ENCODE data around the gene EFNA5.

The EFNA5 gene
- 0.09 to 0.12 reads per million in 2 experiments for total RNA-seq

GRCh38 chr5:107670932-107671741, at the start of gene EFNA5:
Gene EFNA5, minus strand, starts transcription at chr5:107670937.
- DNase-seq (ENCODE audit: low read depth), result no peak

DNA sequence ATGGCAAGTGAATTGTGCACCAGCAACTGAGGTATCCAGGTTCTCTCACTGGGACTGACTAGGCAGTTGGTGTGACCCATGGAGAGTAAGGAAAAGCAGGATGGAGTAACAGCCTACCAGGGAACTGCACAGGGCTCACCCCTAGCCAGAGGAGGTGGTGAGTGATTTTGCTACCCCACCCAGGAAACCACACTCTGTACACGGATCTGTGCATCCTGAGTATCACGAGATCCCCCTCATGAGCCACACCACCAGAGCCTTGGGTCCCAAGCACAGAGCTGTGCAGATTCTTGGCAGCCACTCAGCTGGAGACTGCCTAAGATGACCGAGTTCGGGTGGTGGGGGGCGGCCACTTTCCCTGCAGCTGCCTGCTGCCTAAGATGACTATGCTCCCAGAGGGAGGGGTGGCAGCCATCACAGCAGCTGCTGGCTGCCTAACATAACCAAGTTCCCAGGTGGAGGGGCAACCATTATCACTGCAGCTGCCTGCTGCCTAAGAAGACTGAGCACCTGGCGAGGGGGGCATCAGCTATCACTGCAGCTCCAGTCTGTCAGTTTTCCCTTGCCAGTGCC, 48.4 kb upstream of the EFNA5 start:
- no peak for DNase-seq (ENCODE audit: low read depth)

GRCh38 chr5:107717816-107718215, 47.1 kb upstream of the EFNA5 start:
- no peak for DNase-seq (ENCODE audit: low read depth)

- no peak for DNase-seq (ENCODE audit: low read depth)
These were observed 42.5 kb upstream of the EFNA5 start for GRCh38 chr5:107713228-107713627.

DNA sequence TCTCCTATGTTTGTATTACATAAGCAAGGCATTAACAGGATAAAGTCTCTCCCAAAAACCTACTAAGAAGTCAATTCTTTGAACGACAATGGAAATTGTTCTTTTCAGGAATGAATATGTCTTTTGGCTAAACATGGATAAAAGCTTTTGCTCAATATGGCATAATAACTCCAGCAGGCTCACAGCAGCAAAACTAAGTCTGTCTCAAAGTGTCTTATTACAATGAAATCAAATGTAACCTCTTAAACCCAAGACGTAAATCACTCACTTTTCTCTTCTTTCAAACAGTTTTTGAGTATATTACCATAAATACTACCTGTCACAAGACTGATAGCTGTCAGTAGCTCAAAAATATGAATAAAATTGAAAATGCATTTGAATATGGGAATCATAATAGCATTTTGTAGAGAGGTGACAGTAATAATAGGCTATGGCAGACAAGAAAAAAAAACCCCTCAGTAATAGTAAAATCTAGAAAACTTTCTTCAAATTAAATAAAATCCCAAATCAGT, 41.7 kb upstream of the EFNA5 start:
- DNase-seq (ENCODE audit: low read depth), result no peak

- no peak for DNase-seq (ENCODE audit: low read depth)
These were observed 34.8 kb upstream of the EFNA5 start for GRCh38 chr5:107705402-107706014.

- DNase-seq (ENCODE audit: low read depth), result no peak
These were observed 34.1 kb upstream of the EFNA5 start for GRCh38 chr5:107704681-107705401.

- DNase-seq (ENCODE audit: low read depth), result no peak
These were observed 29.7 kb upstream of the EFNA5 start for GRCh38 chr5:107700481-107700880.

DNA sequence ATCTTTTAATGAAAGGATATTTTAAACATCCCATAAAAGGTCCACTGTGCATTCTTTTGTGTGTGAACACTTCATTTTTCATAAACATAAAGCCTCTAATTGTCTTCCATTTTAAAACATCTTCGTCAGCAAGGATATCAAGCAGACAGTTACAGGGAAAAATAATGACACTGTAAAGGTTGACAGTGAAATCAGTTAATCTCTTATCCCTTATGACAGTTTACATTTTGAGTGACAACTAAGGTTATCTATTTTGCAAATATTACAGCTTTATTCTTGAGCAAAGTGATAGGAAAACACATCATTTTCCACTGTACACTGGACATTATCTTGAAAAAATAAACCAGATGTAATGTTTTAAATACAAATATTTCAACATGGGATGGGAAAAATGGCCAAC, 28.7 kb upstream of the EFNA5 start:
- no peak for DNase-seq (ENCODE audit: low read depth)

DNA sequence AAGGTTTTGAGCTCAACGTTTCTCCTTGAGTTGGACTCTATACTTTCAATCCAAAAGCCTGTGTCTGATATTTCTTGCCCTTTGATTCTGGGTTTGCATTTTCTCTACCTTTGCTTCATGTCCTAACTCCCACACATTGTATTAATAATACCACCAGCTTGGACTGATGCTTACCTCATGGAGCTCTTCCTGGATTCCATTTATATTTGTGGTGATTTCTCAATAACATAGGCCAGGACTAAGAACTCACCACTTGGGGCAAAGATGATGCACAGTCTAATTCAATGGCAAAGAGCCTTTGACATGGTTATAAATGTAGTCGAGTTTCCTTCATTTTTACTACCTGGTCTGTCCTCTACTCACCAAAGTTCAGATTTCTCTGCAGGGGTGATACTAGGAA, 27.5 kb upstream of the EFNA5 start:
- no peak for DNase-seq (ENCODE audit: low read depth)

GRCh38 chr5:107696498-107696897, 25.8 kb upstream of the EFNA5 start:
- DNase-seq (ENCODE audit: low read depth), result no peak

GRCh38 chr5:107696080-107696479, 25.3 kb upstream of the EFNA5 start:
- DNase-seq (ENCODE audit: low read depth), result no peak

- DNase-seq (ENCODE audit: low read depth), result no peak
These were observed 17.2 kb upstream of the EFNA5 start for GRCh38 chr5:107687937-107688336.

- DNase-seq (ENCODE audit: low read depth), result no peak
These were observed 16.7 kb upstream of the EFNA5 start for GRCh38 chr5:107687404-107687803.

GRCh38 chr5:107682533-107682932, 11.8 kb upstream of the EFNA5 start:
- DNase-seq (ENCODE audit: low read depth), result no peak

- DNase-seq (ENCODE audit: low read depth), result no peak
These were observed 10.1 kb upstream of the EFNA5 start for GRCh38 chr5:107680799-107681198.

DNA sequence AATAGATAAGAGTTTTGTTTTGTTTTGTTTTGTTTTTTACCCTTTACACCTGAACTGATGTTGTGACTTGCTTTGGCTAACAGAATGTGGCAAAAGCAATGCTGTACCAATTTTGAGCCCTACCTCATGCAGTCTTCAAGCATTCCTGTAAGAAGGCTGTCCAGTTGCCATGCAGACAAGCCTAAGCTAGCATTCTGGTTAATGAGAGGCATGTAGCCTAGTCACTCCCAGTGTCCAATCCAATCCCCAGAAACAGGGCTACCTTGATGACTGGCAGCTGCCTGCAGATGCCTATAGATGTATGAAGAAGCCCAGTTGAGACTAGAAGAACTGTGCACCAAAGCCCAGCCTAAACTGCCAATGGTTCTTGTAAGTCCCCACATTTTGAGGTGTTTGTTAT, 9.4 kb upstream of the EFNA5 start:
- DNase-seq (ENCODE audit: low read depth), result no peak

GRCh38 chr5:107676702-107677101, 6.0 kb upstream of the EFNA5 start:
- DNase-seq (ENCODE audit: low read depth), result no peak

- no peak for DNase-seq (ENCODE audit: low read depth)
These were observed 4.5 kb upstream of the EFNA5 start for GRCh38 chr5:107675201-107675600.

DNA sequence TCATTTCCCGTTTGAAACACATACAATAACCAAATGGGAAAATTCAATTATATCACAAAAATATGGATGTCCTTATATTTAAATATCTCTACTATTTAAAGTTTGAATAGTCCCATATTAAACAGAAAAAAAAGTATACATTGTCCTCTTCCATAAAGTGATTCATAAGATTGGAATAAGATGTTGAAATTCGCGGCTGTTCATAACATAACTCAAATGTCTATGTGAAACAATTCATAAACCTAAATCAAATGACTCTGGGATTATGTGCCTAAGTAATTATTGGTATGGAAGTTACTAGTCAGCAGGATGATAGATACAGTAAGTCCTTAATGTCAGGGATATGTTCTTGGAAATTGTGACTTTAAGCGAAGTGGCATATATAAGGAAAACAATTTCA, 3.9 kb upstream of the EFNA5 start:
- no peak for DNase-seq (ENCODE audit: low read depth)

GRCh38 chr5:107673368-107674136, 2.8 kb upstream of the EFNA5 start:
- peak; percentile 40 for DNase-seq (ENCODE audit: low read depth)

DNA sequence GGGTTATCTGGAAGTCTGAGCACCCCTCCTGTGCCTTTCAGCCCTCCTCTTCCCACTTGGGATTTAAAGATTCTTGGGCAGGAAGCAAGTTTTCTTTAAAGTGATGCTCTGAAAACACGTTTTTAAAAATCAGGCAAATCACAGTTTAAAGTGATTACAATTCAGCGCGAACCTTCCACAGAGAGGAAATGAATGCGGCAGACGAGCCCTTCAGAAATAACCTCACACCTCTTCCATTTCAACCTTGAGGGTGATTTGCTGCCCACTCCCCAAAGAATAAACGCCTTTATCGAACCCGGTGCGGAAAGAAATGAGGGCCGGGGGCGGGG, 2.3 kb upstream of the EFNA5 start:
- no peak for DNase-seq (ENCODE audit: low read depth)

All from T follicular helper cell (primary cell).